ENCODE measurements around the gene PCDH9.

GRCh38 chr13:66305961-66306617, 924.0 kb downstream of the PCDH9 start:
- TF ChIP-seq CTCF (IDR thresholded peaks at IDR 0.05; ENCODE audit: low read length) = no peak
- TF ChIP-seq EZH2 (IDR thresholded peaks at IDR 0.05; ENCODE audit: borderline replicate concordance, low read length) = no peak

Data from OCI-LY1 (cell line).